Neuronal stem cell (in vitro differentiated cells): ENCODE data around the gene ANXA3.
A peak's percentile ranks its signal among the peaks of the same experiment; 100 is the strongest.

Experiments used
- DNase-seq: peaks from one replicate; pipeline ENCODE4 v3.0.0-alpha.2; 2013; ENCODE audit warnings: low spot score
- H2AFZ ChIP-seq: one replicate; pipeline ENCODE4 v1.6.1; 2013; ENCODE audit warnings: mild to moderate bottlenecking, low read length, inconsistent platforms
- H2AK5ac ChIP-seq: 2 replicates; pipeline ENCODE4 v1.6.1; 2013; ENCODE audit warnings: low read depth, mild to moderate bottlenecking, inconsistent platforms, low read length, moderate library complexity, mixed read lengths
- H2BK120ac ChIP-seq: 2 replicates; pipeline ENCODE4 v1.6.1; 2013; ENCODE audit warnings: low read depth, mild to moderate bottlenecking, inconsistent platforms, low read length, moderate library complexity, mixed read lengths
- H2BK12ac ChIP-seq: one replicate; pipeline ENCODE4 v1.6.1; 2013; ENCODE audit warnings: low read length, inconsistent platforms
- H2BK15ac ChIP-seq: 2 replicates; pipeline ENCODE4 v1.6.1; 2013; ENCODE audit warnings: mild to moderate bottlenecking, low read length, inconsistent platforms, mixed read lengths
- H2BK5ac ChIP-seq: one replicate; pipeline ENCODE4 v1.6.1; 2013; ENCODE audit warnings: inconsistent platforms, mild to moderate bottlenecking, low read length, moderate library complexity
- H3K14ac ChIP-seq: one replicate; pipeline ENCODE4 v1.6.1; 2013; ENCODE audit warnings: low read length, inconsistent platforms
- H3K18ac ChIP-seq: 2 replicates; pipeline ENCODE4 v1.6.1; 2013; ENCODE audit warnings: low read length, inconsistent platforms
- H3K23ac ChIP-seq: 2 replicates; pipeline ENCODE4 v1.6.1; 2013; ENCODE audit warnings: low read depth, mild to moderate bottlenecking, mixed read lengths, low read length, inconsistent platforms; ENCODE audit not compliant: poor library complexity
- H3K27ac ChIP-seq: replicated peaks from 3 replicates; pipeline ENCODE4 v1.5.1; 2013; ENCODE audit warnings: low read length, inconsistent platforms
- H3K27me3 ChIP-seq, 3 experiments: 2 replicates each; pipeline ENCODE4 v1.6.1; 2013; ENCODE audit warnings: low read length in 3 of 3, mild to moderate bottlenecking in 2 of 3, inconsistent platforms in 1 of 3, low read depth in 1 of 3, mixed read lengths in 1 of 3, moderate library complexity in 1 of 3; ENCODE audit not compliant: control insufficient read depth in 3 of 3, insufficient read depth in 3 of 3
- H3K36me3 ChIP-seq, 2 donors: replicated peaks in 1 of 2; 2 replicates each; pipeline ENCODE4 v1.6.1; 2013; ENCODE audit warnings: low read length in 2 of 2; ENCODE audit not compliant: control insufficient read depth in 2 of 2, insufficient read depth in 2 of 2
- H3K4ac ChIP-seq: 2 replicates; pipeline ENCODE4 v1.6.1; 2013; ENCODE audit warnings: inconsistent platforms, mild to moderate bottlenecking, low read length, moderate library complexity
- H3K4me1 ChIP-seq, 2 donors: 1 replicate in 1 of 2; 2 replicates in 1 of 2; pipeline ENCODE4 v1.6.1; 2013; ENCODE audit warnings: low read length in 2 of 2, low read depth in 1 of 2; ENCODE audit not compliant: control insufficient read depth in 2 of 2, insufficient read depth in 1 of 2
- H3K4me2 ChIP-seq: one replicate; pipeline ENCODE4 v1.6.1; 2013; ENCODE audit warnings: mild to moderate bottlenecking, low read length, inconsistent platforms; ENCODE audit not compliant: insufficient read depth, poor library complexity, severe bottlenecking
- H3K4me3 ChIP-seq, 2 donors: 2 replicates each; pipeline ENCODE4 v1.5.1; 2013; ENCODE audit warnings: low read length in 2 of 2, mild to moderate bottlenecking in 2 of 2, inconsistent platforms in 1 of 2, moderate library complexity in 1 of 2
- H3K79me1 ChIP-seq: one replicate; pipeline ENCODE4 v1.6.1; 2013; ENCODE audit warnings: low read depth, mild to moderate bottlenecking, inconsistent platforms, low read length, moderate library complexity
- H3K9ac ChIP-seq: one replicate; pipeline ENCODE4 v1.6.1; 2013; ENCODE audit warnings: mild to moderate bottlenecking, low read depth, low read length, inconsistent platforms; ENCODE audit not compliant: poor library complexity
- H3K9me3 ChIP-seq, 2 donors: replicated peaks in 1 of 2; 2 replicates each; pipeline versions ENCODE3 to v1.6.1; 2013; ENCODE audit warnings: low read length in 2 of 2, mild to moderate bottlenecking in 2 of 2, inconsistent platforms in 1 of 2, low read depth in 1 of 2, mixed read lengths in 1 of 2, moderate library complexity in 1 of 2; ENCODE audit not compliant: control insufficient read depth in 2 of 2, insufficient read depth in 1 of 2
- H4K8ac ChIP-seq: one replicate; pipeline ENCODE4 v1.6.1; 2013; ENCODE audit warnings: low read depth, mild to moderate bottlenecking, inconsistent platforms, low read length, moderate library complexity
- H4K91ac ChIP-seq: one replicate; pipeline ENCODE4 v1.6.1; 2013; ENCODE audit warnings: low read length, low read depth, mild to moderate bottlenecking, inconsistent platforms; ENCODE audit not compliant: poor library complexity
- WGBS, 2 donors: extraction: QIAGEN DNeasy Blood & Tissue Kit; methylation state at CpG; one replicate each; pipeline ENCODE4 v1.1.7; 2013; ENCODE audit warnings: missing lambda C conversion rate in 2 of 2, mixed read lengths in 1 of 2; ENCODE audit not compliant: insufficient read length in 2 of 2, insufficient replicate concordance in 1 of 2; ENCODE audit errors: extremely low coverage in 2 of 2; 5-methylcytosine and 5-hydroxymethylcytosine counted together

The ANXA3 gene

DNA sequence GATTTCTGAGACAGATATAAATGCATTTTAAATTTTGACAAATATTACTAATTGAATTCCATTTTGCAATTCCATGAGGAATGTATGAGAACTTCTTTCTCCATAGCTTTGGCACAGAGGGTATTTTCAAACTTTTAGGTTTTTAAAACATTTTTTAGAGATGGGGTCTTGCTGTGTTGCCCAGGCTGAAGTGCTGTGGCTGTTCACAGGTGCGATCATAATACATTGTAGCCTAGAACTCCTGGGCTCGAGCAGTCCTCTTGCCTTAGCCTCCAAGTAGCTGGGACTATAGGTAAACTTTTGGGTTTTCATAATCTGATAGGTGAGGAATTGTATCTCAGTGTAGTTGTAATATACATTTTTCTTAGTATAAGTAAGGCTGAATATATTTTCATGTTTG, 53.4 kb downstream of the ANXA3 start:
- no peak overlapping the region for H3K4me3 ChIP-seq
- H2BK5ac ChIP-seq = no peak overlapping the region
- H4K91ac ChIP-seq = no peak overlapping the region
- H2AK5ac ChIP-seq = no peak overlapping the region
- H3K27ac ChIP-seq = no peak overlapping the region
- H3K14ac ChIP-seq = no peak overlapping the region
- H3K4me2 ChIP-seq = no peak overlapping the region
- no peak overlapping the region for H3K4ac ChIP-seq
- H3K18ac ChIP-seq = no peak overlapping the region
- H3K23ac ChIP-seq = no peak overlapping the region
- no peak for DNase-seq
- no peak overlapping the region for H4K8ac ChIP-seq
- H2BK15ac ChIP-seq = no peak overlapping the region
- H3K27me3 ChIP-seq = no peaks in the 10 kb centered on the region
- H3K36me3 ChIP-seq = no peaks in the 10 kb centered on the region
- no peaks in the 10 kb centered on the region for H3K9me3 ChIP-seq
- WGBS, 2 donors = no CpG with 5 or more reads among the region's 2 CpGs
- H3K9ac ChIP-seq = no peak overlapping the region
- peaks cover 0 to 3% of the 10 kb centered on the region in 2 donors for H3K4me1 ChIP-seq
- H2AFZ ChIP-seq = no peak overlapping the region
- no peak overlapping the region for H2BK120ac ChIP-seq
- no peak overlapping the region for H2BK12ac ChIP-seq
- H3K79me1 ChIP-seq = no peaks in the 10 kb centered on the region

DNA sequence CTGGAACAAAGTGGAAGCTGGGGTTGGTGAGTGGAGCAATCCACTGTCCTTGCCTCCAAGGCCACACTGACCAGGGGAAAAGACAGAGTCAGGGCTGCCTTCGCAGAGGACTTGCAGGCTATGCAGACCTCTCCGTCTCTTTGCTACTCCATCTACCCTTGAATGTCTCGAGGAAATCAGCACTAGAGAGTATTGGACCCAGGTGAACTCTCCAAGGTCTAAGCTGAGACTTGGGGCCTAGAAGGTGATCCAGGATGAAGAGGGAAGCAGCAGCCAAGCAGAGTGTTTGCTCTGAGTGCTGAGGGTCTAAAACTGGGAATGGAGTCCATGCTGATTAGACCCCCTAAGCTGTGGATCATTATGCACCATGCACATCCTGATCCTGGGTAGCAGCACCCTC, 54.5 kb downstream of the ANXA3 start:
- Histone ChIP-seq H3K4me2 (no peak overlapping the region), H3K79me1 (no peaks in the 10 kb centered on the region), H4K91ac (no peak overlapping the region), H2BK15ac (no peak overlapping the region), H2BK120ac (no peak overlapping the region), H2AK5ac (no peak overlapping the region), H3K9ac (no peak overlapping the region), H2BK12ac (no peak overlapping the region), H3K27me3 (no peaks in the 10 kb centered on the region), H3K18ac (peak overlapping the region; percentile 67), H3K4me1 (peaks cover 0 to 3% of the 10 kb centered on the region in 2 donors), H3K4me3 (no peak overlapping the region), H2BK5ac (no peak overlapping the region), H3K23ac (peak overlapping the region; percentile 39), H3K9me3 (no peaks in the 10 kb centered on the region), H3K4ac (no peak overlapping the region), H3K36me3 (no peaks in the 10 kb centered on the region), H3K27ac (no peak overlapping the region), H3K14ac (no peak overlapping the region), H2AFZ (no peak overlapping the region), H4K8ac (no peak overlapping the region)
- no CpG with 5 or more reads among the region's 3 CpGs for WGBS, 2 donors
- no peak for DNase-seq

DNA sequence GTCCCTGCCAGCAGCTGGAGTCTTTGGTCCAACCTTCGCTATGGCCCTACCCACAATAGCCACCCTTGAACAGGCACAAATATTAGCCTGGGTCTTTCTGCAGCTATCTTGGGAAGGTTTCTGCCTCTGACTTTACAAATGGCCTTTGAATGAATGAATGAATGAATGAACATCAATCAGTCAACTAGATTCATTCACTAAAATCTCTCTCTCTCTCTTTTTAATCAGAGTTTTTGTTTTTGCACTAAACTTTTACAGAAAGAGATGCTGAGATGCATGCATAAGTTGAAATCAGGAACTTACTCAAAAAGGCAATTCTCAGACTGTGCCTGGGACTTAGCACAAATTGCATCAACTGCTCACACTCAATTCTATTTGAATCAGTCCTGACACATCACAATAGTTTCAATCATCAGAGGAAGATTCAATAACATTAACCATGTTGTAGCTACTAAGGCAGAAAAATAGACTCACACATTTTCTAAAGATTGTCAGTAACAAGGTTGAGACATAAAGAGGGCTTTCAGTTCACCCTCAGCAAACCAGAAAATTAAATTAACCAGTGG, 55.0 kb downstream of the ANXA3 start:
- WGBS, 2 donors = no CpG with 5 or more reads among the region's 1 CpG
- Histone ChIP-seq H3K4ac (no peak overlapping the region), H3K4me2 (no peak overlapping the region), H4K8ac (no peak overlapping the region), H3K79me1 (no peaks in the 10 kb centered on the region), H3K23ac (peak overlapping the region; percentile 39), H3K9me3 (no peaks in the 10 kb centered on the region), H3K4me3 (no peak overlapping the region), H3K4me1 (peaks cover 0 to 3% of the 10 kb centered on the region in 2 donors), H3K36me3 (no peaks in the 10 kb centered on the region), H2AK5ac (no peak overlapping the region), H2AFZ (no peak overlapping the region), H2BK12ac (no peak overlapping the region), H3K18ac (peak overlapping the region; percentile 67), H2BK5ac (no peak overlapping the region), H2BK120ac (no peak overlapping the region), H4K91ac (no peak overlapping the region), H2BK15ac (no peak overlapping the region), H3K9ac (no peak overlapping the region), H3K27me3 (no peaks in the 10 kb centered on the region), H3K27ac (no peak overlapping the region), H3K14ac (no peak overlapping the region)
- DNase-seq = no peak

DNA sequence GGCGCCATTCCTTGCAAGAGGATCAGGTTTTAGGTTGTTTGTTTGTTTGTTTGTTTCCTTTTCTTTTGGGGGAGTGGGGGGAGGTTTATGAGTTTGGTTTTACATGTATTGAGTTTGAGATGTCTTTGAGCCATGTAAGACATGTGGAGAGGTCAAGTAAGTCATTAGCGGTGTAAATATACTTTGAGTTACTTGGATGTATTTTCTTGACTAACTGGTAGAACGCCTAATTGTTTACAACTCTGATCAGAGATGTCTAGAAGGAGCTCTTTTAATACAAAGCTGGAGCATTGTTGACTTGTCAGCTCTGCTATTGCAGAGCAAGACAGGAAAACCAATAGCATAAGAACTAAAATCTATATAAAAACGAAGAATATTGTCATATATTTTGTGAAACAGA, 57.1 kb downstream of the ANXA3 start:
- Histone ChIP-seq H3K36me3 (no peaks in the 10 kb centered on the region), H2BK15ac (no peak overlapping the region), H3K27ac (no peak overlapping the region), H3K18ac (no peak overlapping the region), H2BK120ac (no peak overlapping the region), H2AFZ (no peak overlapping the region), H3K23ac (no peak overlapping the region), H3K4me3 (no peak overlapping the region), H2BK12ac (no peak overlapping the region), H2AK5ac (no peak overlapping the region), H3K4ac (no peak overlapping the region), H3K27me3 (no peaks in the 10 kb centered on the region), H3K14ac (no peak overlapping the region), H3K4me2 (no peak overlapping the region), H3K9ac (no peak overlapping the region), H3K4me1 (peaks cover 0 to 3% of the 10 kb centered on the region in 2 donors), H3K79me1 (no peaks in the 10 kb centered on the region), H3K9me3 (no peaks in the 10 kb centered on the region), H4K91ac (no peak overlapping the region), H2BK5ac (no peak overlapping the region), H4K8ac (no peak overlapping the region)
- DNase-seq = no peak
- no CpG with 5 or more reads among the region's 4 CpGs for WGBS, 2 donors
